ENCODE results near the gene KMT2A. TPM values are rescaled to one million over a fixed set of nuclear protein-coding genes. Genes with fewer than 3 reads are reported as not detected.
"Not testable (repeated sequence)": the region's sequence is repeated elsewhere in the genome, so short reads cannot be mapped to it uniquely, and the experiment has no call there.

KMT2A gene
- total RNA-seq, 4 donors from 2014 or later: 78.6 to 101 (median 86.8) TPM

GRCh38 chr11:118448294-118448693 lies 12.0 kb downstream of the KMT2A start:
- no peaks in the 10 kb centered on the region for H3K27me3 ChIP-seq
- no peak for DNase-seq (ENCODE audit: low spot score in 2 of 2)
- H3K4me1 ChIP-seq: peaks cover 0 to 69% (median 12%) of the 10 kb centered on the region in 4 donors
- H3K4me3 ChIP-seq: no peak overlapping the region
- no peak overlapping the region for H3K27ac ChIP-seq
- H3K9me3 ChIP-seq: no peaks in the 10 kb centered on the region
- peaks cover 0 to 5% (median 0%) of the 10 kb centered on the region in 3 donors for H3K36me3 ChIP-seq
- TF ChIP-seq EP300 (IDR thresholded peaks at IDR 0.05): no peak
- TF ChIP-seq POLR2A (IDR thresholded peaks at IDR 0.05): no peak
- no peak for TF ChIP-seq CTCF (IDR thresholded peaks at IDR 0.05)

GRCh38 chr11:118449316-118449918 lies 13.1 kb downstream of the KMT2A start:
- H3K36me3 ChIP-seq: peaks cover 0 to 5% (median 0%) of the 10 kb centered on the region in 3 donors
- no peak overlapping the region for H3K27ac ChIP-seq
- 89 to 96% methylated on average over 4 of the region's 4 CpGs for WGBS, 2 donors
- H3K9me3 ChIP-seq: no peaks in the 10 kb centered on the region
- no peak for DNase-seq (ENCODE audit: low spot score in 2 of 2)
- no peaks in the 10 kb centered on the region for H3K27me3 ChIP-seq
- H3K4me3 ChIP-seq: no peak overlapping the region
- TF ChIP-seq POLR2A (IDR thresholded peaks at IDR 0.05): no peak
- TF ChIP-seq CTCF (IDR thresholded peaks at IDR 0.05): no peak
- TF ChIP-seq EP300 (IDR thresholded peaks at IDR 0.05): no peak
- peaks cover 0 to 66% (median 12%) of the 10 kb centered on the region in 4 donors for H3K4me1 ChIP-seq

- Histone ChIP-seq H3K4me1 (peaks cover 0 to 65% (median 12%) of the 10 kb centered on the region in 4 donors), H3K4me3 (no peak overlapping the region), H3K27me3 (no peaks in the 10 kb centered on the region), H3K27ac (no peak overlapping the region), H3K9me3 (no peaks in the 10 kb centered on the region), H3K36me3 (peaks cover 0 to 5% (median 0%) of the 10 kb centered on the region in 3 donors)
- DNase-seq (ENCODE audit: low spot score in 2 of 2): no peak
- WGBS, 2 donors: 66 to 77% methylated on average over 1 of the region's 1 CpG
- TF ChIP-seq CTCF (IDR thresholded peaks at IDR 0.05) (no peak), POLR2A (IDR thresholded peaks at IDR 0.05) (no peak), EP300 (IDR thresholded peaks at IDR 0.05) (no peak)
Observed at GRCh38 chr11:118450451-118450850, 14.2 kb downstream of the KMT2A start.

GRCh38 chr11:118462178-118462577 lies 25.9 kb downstream of the KMT2A start:
- H3K27me3 ChIP-seq: no peaks in the 10 kb centered on the region
- no peaks in the 10 kb centered on the region for H3K36me3 ChIP-seq
- peaks cover 0 to 23% (median 2%) of the 10 kb centered on the region in 4 donors for H3K4me1 ChIP-seq
- DNase-seq (ENCODE audit: low spot score in 2 of 2): no peak
- H3K27ac ChIP-seq: no peak overlapping the region
- TF ChIP-seq CTCF (IDR thresholded peaks at IDR 0.05) (no peak), POLR2A (IDR thresholded peaks at IDR 0.05) (no peak), EP300 (IDR thresholded peaks at IDR 0.05) (no peak)
- H3K9me3 ChIP-seq: no peaks in the 10 kb centered on the region
- H3K4me3 ChIP-seq: no peak overlapping the region
- 51 to 60% methylated on average over 2 of the region's 2 CpGs for WGBS, 2 donors

GRCh38 chr11:118468968-118469367 lies 32.7 kb downstream of the KMT2A start:
- Histone ChIP-seq H3K4me1 (peaks cover 0 to 12% (median 0%) of the 10 kb centered on the region in 4 donors), H3K36me3 (peaks cover 0 to 26% (median 6%) of the 10 kb centered on the region in 3 donors)
- not testable (repeated sequence) for H3K27me3 ChIP-seq; DNase-seq (ENCODE audit: low spot score in 2 of 2); H3K27ac ChIP-seq; H3K9me3 ChIP-seq; H3K4me3 ChIP-seq
- 83 to 98% methylated on average over 2 of the region's 2 CpGs for WGBS, 2 donors
